CD4-positive, alpha-beta T cell treated with Interleukin-10 for 1 hour (primary cell): ENCODE data around the gene PEAK1.

Experiments
- DNase-seq: peaks from one replicate; pipeline ENCODE4 v3.0.0-alpha.2; 2020

The PEAK1 gene

GRCh38 chr15:77419836-77420609, at the start of gene PEAK1:
Gene PEAK1 (minus strand): TSS chr15:77420104. CDS start chr15:77181926, 238,178 bp downstream.
- peak; percentile 100 for DNase-seq

GRCh38 chr15:77468896-77469295, 49.0 kb upstream of the PEAK1 start:
- no peak for DNase-seq

GRCh38 chr15:77466521-77466920, 46.6 kb upstream of the PEAK1 start:
- no peak for DNase-seq

- DNase-seq: no peak
Observed at GRCh38 chr15:77464129-77464865, 44.4 kb upstream of the PEAK1 start.

- DNase-seq: no peak
Observed at GRCh38 chr15:77461486-77461885, 41.6 kb upstream of the PEAK1 start.

- no peak for DNase-seq
Observed at GRCh38 chr15:77459031-77459430, 39.1 kb upstream of the PEAK1 start.

- no peak for DNase-seq
Observed at GRCh38 chr15:77457905-77458265, 38.0 kb upstream of the PEAK1 start.

GRCh38 chr15:77457191-77457904, 37.4 kb upstream of the PEAK1 start:
- DNase-seq: no peak

- no peak for DNase-seq
Observed at GRCh38 chr15:77456746-77457145, 36.8 kb upstream of the PEAK1 start.

GRCh38 chr15:77455696-77456321, 35.9 kb upstream of the PEAK1 start:
- no peak for DNase-seq

- DNase-seq: no peak
Observed at GRCh38 chr15:77454951-77455350, 35.0 kb upstream of the PEAK1 start.

GRCh38 chr15:77454265-77454664, 34.4 kb upstream of the PEAK1 start:
- no peak for DNase-seq

- no peak for DNase-seq
Observed at GRCh38 chr15:77446840-77447390, 27.0 kb upstream of the PEAK1 start.

- DNase-seq: no peak
Observed at GRCh38 chr15:77440378-77440999, 20.6 kb upstream of the PEAK1 start.

- DNase-seq: no peak
Observed at GRCh38 chr15:77437264-77437663, 17.4 kb upstream of the PEAK1 start.

GRCh38 chr15:77436822-77437221, 16.9 kb upstream of the PEAK1 start:
- DNase-seq: no peak

GRCh38 chr15:77430652-77431051, 10.7 kb upstream of the PEAK1 start:
- DNase-seq: no peak

- no peak for DNase-seq
Observed at GRCh38 chr15:77430213-77430612, 10.3 kb upstream of the PEAK1 start.

GRCh38 chr15:77426871-77427270, 7.0 kb upstream of the PEAK1 start:
- DNase-seq: no peak

GRCh38 chr15:77426377-77426776, 6.5 kb upstream of the PEAK1 start:
- no peak for DNase-seq

- no peak for DNase-seq
Observed at GRCh38 chr15:77425104-77425503, 5.2 kb upstream of the PEAK1 start.

GRCh38 chr15:77421370-77421700, 1.4 kb upstream of the PEAK1 start:
- no peak for DNase-seq
